ES-I3 (cell line): ENCODE results near the gene FADS3.
A peak's percentile ranks its signal among the peaks of the same experiment; 100 is the strongest.

Source experiments
- H3K36me3 ChIP-seq: 2 replicates; pipeline ENCODE4 v1.6.1; 2013; ENCODE audit warnings: mild to moderate bottlenecking, low read length, control low read depth, moderate library complexity; ENCODE audit not compliant: insufficient read depth
- H3K4me1 ChIP-seq: 2 replicates; pipeline ENCODE4 v1.6.1; 2013; ENCODE audit warnings: mild to moderate bottlenecking, control low read depth, low read length; ENCODE audit not compliant: insufficient read depth
- H3K9ac ChIP-seq: 2 replicates; pipeline ENCODE4 v1.6.1; 2013; ENCODE audit warnings: low read depth, mild to moderate bottlenecking, low read length, moderate library complexity
- H3K9me3 ChIP-seq: 2 replicates; pipeline ENCODE4 v1.6.1; 2013; ENCODE audit warnings: mild to moderate bottlenecking, low read length, moderate library complexity; ENCODE audit not compliant: control insufficient read depth, insufficient read depth

The FADS3 gene

DNA sequence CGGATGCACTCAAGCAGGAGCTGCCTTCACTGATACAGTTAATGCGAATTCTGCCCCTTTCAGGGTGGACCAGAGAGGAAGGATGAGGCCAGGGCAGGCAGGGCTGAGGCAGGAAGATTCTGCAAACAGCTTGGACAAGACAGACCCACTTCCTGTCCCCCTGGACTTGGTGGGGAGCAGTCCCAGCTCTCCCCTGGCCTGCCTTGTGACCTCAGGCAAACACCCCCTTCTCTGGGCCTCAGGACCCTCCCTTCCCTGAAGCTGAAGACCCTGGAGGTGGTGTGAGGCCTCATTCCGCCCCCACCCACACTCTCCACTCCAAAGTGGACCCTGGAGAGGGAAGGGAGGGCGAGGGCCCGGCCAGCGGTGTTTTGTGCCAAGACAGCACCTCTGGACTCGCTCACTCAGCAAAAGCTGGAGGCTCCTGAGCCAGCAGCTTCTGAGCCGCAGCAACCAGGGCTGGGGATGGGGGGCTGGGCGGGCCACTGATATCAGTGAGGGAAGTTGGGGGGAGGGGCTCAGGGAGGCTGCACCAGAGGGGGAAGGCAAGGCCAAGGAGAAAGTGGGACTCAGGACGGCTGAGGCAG is 17.5 kb upstream of the FADS3 start:
- no peaks in the 10 kb centered on the region for H3K36me3 ChIP-seq
- H3K9ac ChIP-seq = no peak overlapping the region
- peaks cover 22% of the 10 kb centered on the region for H3K4me1 ChIP-seq
- H3K9me3 ChIP-seq = no peaks in the 10 kb centered on the region

DNA sequence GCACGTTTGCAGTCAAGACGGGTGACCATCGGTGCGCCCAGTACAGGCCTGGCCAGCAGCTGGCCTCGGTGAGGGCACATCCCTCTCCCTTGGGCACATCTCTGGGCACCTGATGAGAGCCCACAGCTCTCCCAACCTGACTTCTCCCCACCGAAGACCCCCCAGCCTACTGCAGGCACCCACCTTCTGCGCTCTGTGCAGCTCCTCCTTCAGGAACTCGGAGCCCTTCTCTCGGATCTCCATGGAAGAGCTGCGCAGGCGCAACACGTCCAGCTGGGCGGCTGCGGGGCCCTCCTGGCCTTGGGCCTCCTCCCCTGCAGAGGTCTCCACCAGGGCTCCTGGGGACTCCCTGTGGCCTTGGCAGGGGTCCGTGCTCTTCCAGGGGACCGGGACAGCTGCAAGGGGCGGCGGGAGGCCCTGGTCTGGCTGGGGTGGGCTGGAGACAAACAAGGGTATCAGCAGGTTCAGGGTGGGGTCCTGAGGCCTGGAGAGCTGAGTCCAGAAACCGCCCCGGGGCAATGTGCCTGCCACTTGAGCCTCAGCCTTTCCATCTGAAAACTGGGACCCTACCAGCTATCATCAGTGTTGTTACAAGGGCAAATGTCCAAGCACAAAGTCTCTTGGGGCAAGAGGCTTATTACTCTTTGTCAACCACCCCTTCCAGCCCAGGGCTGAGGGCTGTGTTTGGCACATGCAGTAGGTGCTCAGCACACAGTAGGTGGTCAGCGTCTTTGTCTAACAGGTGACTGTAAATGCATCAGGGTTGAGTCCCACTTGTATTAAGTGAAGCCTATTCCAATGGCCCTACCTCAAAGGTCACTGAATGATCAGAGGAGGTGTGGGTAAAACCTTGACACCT is 16.8 kb upstream of the FADS3 start:
- Histone ChIP-seq H3K4me1 (peaks cover 21% of the 10 kb centered on the region), H3K36me3 (no peaks in the 10 kb centered on the region), H3K9me3 (no peaks in the 10 kb centered on the region), H3K9ac (no peak overlapping the region)

DNA sequence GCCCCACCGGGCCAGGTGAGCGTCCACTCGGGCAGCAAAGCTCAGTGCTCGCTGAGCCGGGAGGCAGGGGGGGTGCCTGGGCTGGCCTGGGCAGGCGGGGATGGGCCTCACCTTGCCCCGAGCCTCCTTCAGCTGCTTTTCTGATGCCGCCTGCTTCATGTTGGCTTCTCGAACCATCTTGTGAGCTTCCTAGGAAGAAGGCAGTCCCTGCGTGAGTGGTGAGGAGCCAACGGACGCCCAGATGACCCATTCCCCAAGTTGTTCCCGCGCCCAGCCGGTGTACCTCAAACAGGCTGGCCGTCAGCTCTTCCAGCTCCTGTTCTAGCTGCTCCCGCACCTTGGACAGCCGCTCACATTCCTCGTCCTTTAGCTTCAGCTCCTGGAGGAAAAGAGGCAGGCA is 15.9 kb upstream of the FADS3 start:
- H3K9ac ChIP-seq = no peak overlapping the region
- no peaks in the 10 kb centered on the region for H3K36me3 ChIP-seq
- no peaks in the 10 kb centered on the region for H3K9me3 ChIP-seq
- peaks cover 16% of the 10 kb centered on the region for H3K4me1 ChIP-seq

DNA sequence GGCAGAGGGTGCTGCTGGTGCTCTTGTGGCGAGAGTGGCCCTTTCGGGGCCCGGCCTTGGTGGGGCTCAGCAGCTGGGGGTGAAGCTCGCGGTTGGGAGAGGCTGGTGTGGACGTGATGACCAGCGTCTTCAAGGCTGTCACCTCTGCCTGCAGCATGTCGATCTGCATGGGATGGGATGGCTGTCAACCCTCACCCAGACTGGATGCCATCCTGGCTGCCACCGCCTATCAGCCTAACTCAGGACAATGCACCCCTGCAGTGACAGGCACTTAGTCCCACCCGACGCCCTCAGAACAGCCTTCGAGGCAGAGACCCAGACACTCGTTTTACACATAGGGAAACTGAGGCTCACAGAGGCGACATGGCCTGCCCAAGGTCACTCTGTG is 15.2 kb upstream of the FADS3 start:
- Histone ChIP-seq H3K9ac (no peak overlapping the region), H3K9me3 (no peaks in the 10 kb centered on the region), H3K36me3 (no peaks in the 10 kb centered on the region), H3K4me1 (peaks cover 16% of the 10 kb centered on the region)

DNA sequence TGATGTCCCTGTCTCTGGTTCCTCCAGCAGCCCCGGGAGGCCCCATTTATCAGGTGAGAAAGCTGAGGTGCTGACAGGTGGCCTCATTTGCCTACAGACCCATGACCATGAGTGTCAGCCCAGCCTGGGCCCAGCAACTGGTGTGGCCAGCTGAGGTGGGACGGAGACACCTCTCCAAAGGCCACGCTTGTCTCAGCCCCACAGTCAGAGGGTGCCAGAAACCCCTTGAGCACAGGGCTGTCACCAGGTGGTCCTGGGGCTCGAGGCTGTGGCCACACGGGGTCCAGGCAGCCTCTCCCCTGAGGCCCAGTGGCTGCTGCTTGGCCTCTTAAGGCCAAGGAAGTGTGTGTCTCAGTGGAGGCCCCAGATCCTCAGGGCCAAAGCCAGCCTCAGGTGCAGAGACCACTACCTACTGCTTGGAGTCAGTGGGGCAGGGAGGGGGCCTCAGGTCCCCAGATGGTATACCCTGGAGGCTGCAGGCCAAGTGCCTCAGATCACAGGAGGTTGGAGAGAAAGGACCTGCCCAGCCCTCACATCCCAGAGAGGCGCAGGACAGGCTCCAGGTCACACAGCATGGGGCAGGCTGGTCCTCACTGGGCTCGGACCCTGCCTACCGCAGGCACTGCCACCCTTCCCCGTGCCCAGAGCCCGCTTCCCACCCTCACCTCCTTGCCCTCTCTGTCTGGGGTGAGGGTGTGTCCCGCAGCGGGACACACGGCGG is 14.6 kb upstream of the FADS3 start:
- peaks cover 16% of the 10 kb centered on the region for H3K4me1 ChIP-seq
- H3K9ac ChIP-seq = no peak overlapping the region
- no peaks in the 10 kb centered on the region for H3K9me3 ChIP-seq
- no peaks in the 10 kb centered on the region for H3K36me3 ChIP-seq

DNA sequence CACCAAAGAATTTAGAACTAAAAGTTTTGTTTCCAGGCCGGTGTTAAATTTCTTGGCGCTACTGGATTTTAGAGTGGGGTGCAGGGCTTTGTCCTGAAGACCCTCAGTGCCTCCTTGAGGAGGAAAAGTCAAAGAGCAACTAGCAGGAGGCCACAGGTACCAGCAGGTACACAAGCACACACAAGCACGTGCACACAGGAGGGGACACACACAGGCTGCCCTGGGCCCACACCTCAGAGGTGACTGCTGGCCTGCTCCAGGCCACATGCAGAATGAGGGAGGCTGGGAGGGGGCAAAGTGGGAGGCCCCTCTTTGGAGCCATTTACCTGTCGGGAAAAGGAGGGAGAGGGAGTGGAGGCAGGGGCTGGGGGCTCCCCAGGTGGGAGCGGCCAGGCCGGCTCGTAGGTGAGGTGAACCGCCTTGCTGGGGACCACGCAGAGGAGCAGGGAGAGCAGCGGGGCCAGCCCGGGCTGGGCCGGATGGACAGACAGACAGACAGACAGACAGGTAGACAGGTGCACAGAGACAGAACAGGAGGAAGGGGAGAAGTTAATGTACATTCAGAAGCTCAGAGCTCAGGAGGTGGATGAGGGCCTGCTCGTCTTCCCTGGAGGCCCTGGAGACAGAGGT is 13.8 kb upstream of the FADS3 start:
- H3K9ac ChIP-seq = no peak overlapping the region
- H3K36me3 ChIP-seq = no peaks in the 10 kb centered on the region
- H3K4me1 ChIP-seq = peaks cover 16% of the 10 kb centered on the region
- no peaks in the 10 kb centered on the region for H3K9me3 ChIP-seq

DNA sequence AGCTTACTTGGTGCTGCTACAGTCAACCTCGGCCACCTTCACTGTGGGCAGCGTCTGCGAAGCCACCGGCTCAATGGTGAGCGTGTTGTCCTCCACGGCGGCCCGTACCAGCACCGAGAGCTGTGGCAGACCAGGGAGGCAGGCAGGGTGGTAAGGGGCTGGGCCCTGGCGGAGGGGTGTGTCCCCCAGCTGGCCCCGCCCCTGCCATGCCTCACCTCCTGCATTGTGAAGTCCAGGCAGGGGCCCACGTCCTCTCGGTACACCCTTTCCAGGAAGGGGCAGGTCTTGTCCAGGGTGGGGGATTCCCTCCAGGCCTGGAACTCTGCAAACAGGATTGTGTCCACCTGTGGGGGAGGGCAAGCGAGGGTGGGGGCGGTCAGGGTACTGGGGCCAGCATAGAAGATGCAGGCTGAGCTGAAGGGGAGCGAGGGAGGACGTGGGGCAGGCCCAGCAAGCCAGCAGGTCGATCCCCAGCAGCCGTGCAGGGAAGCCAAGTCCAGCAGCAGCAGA is 13.2 kb upstream of the FADS3 start:
- Histone ChIP-seq H3K36me3 (no peaks in the 10 kb centered on the region), H3K4me1 (peaks cover 16% of the 10 kb centered on the region), H3K9ac (peak overlapping the region; percentile 27; the same call in 1 of the 2 replicates), H3K9me3 (no peaks in the 10 kb centered on the region)

DNA sequence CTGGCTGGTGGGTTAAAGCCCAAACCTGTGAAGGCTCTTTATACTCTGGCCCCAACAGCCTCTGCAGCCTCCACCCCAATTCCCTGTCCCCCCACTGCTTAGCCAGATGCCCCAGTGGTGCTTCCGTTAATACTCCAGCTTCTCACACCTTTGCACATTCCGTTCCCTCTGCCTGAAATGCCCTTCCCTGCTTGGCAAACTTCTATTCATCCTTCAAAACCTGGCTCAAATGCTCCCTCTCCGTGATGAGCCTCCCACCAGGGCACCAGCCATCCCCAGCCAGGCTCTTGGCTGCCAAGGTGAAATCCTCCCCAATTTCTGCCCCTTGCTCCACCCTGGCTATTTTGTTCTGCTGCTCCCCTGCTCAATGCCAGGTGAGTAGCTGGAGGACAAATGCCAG is 12.5 kb upstream of the FADS3 start:
- H3K36me3 ChIP-seq = no peaks in the 10 kb centered on the region
- H3K9me3 ChIP-seq = no peaks in the 10 kb centered on the region
- peaks cover 10% of the 10 kb centered on the region for H3K4me1 ChIP-seq
- no peak overlapping the region for H3K9ac ChIP-seq

DNA sequence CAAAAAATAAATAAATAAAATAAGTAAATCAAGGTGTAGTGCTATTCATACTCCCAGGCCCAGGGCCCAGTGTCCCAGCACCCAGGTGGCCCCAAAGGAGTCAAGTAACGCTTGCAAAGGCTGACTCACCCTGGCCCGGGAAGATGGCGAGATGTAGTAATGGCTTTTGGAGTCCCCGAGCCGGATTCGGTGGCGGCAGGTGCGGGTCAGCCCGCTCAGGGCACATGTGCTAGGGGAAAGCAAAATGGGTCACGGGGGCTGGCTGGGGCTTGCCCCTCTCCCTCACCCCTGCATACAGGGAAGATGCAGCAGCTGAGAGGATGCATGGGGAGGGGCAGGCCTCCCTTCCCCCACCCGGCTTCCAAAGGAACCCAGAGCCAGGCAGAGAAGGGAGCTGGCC is 11.0 kb upstream of the FADS3 start:
- H3K9me3 ChIP-seq = no peaks in the 10 kb centered on the region
- no peak overlapping the region for H3K9ac ChIP-seq
- no peaks in the 10 kb centered on the region for H3K36me3 ChIP-seq
- H3K4me1 ChIP-seq = peaks cover 5% of the 10 kb centered on the region

DNA sequence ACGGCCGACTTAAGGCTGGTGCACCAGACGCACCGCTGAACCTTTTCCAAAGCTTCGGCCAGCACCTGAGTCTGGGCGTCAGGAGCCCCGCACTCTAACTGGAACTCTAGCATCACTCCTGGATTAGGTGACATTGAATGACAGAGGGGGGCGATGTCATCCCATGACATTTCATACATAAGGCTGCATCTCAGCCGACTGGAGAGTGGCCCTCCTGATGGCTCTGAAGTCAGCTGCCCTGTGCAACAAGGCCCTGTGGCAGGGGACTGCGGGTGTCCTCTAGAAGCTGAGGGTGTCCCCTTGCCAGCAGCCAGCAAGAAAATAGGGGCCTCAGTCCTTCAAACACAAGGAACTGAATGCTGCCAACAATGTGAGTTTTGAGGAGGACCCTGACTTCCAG is 10.1 kb upstream of the FADS3 start:
- no peak overlapping the region for H3K9ac ChIP-seq
- peaks cover 5% of the 10 kb centered on the region for H3K4me1 ChIP-seq
- no peaks in the 10 kb centered on the region for H3K9me3 ChIP-seq
- H3K36me3 ChIP-seq = no peaks in the 10 kb centered on the region

DNA sequence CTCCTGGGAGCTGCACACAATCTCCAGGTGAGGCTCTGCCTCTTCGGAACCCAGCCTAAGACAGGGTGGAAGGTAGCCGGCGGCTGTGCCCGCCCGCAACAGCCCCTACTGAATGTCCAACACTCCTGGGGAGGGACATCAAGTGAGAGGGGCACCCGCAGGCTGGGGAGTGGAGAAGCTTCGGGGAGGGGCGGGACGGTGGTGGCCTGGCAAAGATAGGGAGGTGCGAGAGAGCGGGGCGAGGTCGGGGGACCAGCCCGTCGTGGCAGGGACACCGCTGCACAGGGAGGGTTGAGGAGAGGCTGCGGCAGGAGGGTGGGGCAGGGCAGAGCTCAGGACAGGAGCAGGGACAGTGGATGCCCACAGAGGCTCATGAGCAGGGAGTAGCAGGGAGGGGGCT is 8.9 kb upstream of the FADS3 start:
- Histone ChIP-seq H3K36me3 (no peaks in the 10 kb centered on the region), H3K9ac (no peak overlapping the region), H3K9me3 (no peaks in the 10 kb centered on the region), H3K4me1 (peaks cover 5% of the 10 kb centered on the region)

DNA sequence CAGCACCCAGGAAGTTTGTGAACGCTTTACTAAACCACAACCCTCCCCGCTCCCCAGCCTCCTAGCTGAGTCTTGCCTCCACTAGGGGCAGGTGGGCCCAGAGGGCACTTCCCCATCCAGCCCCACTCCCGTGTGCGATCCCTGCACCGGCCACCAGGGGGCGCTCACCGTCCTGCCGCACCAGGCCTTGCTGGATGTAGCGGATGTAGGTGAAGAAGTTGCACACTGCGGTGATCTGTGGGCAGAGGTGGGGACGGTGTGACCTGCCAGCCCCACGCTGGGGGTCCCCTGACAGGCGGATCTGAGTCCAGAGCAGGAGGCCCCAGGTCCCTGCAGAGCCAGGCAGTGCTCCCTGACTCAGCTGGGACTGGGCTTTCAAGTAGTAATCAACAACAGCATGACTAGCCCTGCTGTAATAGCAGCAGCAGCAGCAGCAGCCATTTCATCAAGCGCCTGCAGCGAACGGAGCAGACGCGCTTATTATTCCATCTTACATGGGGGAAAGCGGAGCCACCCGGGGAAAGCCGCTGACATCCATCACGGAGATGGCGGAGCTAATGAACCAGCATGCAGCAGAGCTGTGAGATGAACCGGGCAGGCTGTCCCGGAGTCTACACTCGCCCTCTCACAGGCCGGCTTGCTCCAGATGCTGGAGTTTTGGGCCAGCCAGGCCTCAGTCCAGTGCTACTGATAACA is 7.9 kb upstream of the FADS3 start:
- no peak overlapping the region for H3K9ac ChIP-seq

DNA sequence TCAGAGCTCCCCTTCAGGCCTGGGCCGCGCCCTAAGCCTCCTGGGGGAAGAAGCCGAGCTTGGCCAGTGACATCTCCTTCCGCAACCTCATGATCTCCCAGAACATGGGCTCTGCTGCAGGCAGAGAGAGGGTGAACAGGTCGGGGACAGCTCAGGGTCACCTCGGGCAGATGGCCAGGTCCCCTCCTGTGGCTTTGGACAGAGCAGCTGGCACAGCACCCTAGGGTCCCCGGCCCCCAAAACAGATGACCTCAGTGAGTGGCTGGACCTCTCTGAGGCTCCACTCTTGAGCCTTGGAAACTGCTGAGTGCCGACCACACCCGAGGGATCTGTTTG is 6.9 kb upstream of the FADS3 start:
- no peaks in the 10 kb centered on the region; the same call in 1 of the 2 replicates for H3K4me1 ChIP-seq
- H3K36me3 ChIP-seq = no peaks in the 10 kb centered on the region
- no peak overlapping the region for H3K9ac ChIP-seq
- H3K9me3 ChIP-seq = no peaks in the 10 kb centered on the region

More for the DNA sequence above, 7.9 kb upstream of the FADS3 start:
- H3K4me1 ChIP-seq = no peaks in the 10 kb centered on the region; the same call in 1 of the 2 replicates
- no peaks in the 10 kb centered on the region for H3K36me3 ChIP-seq
- H3K9me3 ChIP-seq = no peaks in the 10 kb centered on the region
